Trophoblast cell (in vitro differentiated cells and primary cell): ENCODE data around the gene MOGAT1.

ENCODE experiments used
- DNase-seq, 2 donors: peaks; one replicate each; pipeline ENCODE4 v3.0.0-alpha.2; 2016
- H2AFZ ChIP-seq: 2 replicates; pipeline ENCODE4 v1.6.1; 2013; ENCODE audit warnings: low read length, moderate library complexity, mild to moderate bottlenecking; ENCODE audit not compliant: insufficient read depth, poor library complexity
- H2AK5ac ChIP-seq: 2 replicates; pipeline ENCODE4 v1.6.1; 2013; ENCODE audit warnings: mild to moderate bottlenecking, low read length
- H2BK120ac ChIP-seq: 2 replicates; pipeline ENCODE4 v1.6.1; 2013; ENCODE audit warnings: low read length, mild to moderate bottlenecking, moderate library complexity; ENCODE audit not compliant: insufficient read depth, poor library complexity
- H2BK12ac ChIP-seq: 2 replicates; pipeline ENCODE4 v1.6.1; 2013; ENCODE audit warnings: mild to moderate bottlenecking, low read length, moderate library complexity
- H2BK5ac ChIP-seq: 2 replicates; pipeline ENCODE4 v1.6.1; 2013; ENCODE audit warnings: low read length, low read depth, moderate library complexity, mild to moderate bottlenecking; ENCODE audit not compliant: poor library complexity
- H3K14ac ChIP-seq: 2 replicates; pipeline ENCODE4 v1.6.1; 2013; ENCODE audit warnings: mild to moderate bottlenecking, low read length
- H3K18ac ChIP-seq: 2 replicates; pipeline ENCODE4 v1.6.1; 2013; ENCODE audit warnings: mild to moderate bottlenecking, low read length
- H3K23ac ChIP-seq: 2 replicates; pipeline ENCODE4 v1.6.1; 2013; ENCODE audit warnings: low read length
- H3K27ac ChIP-seq: 2 replicates; pipeline ENCODE4 v1.5.1; 2013; ENCODE audit warnings: low read depth, mild to moderate bottlenecking, inconsistent platforms, low read length, moderate library complexity
- H3K27me3 ChIP-seq: 2 replicates; pipeline ENCODE4 v1.6.1; 2013; ENCODE audit warnings: inconsistent platforms, mild to moderate bottlenecking, low read length, moderate library complexity; ENCODE audit not compliant: insufficient read depth
- H3K36me3 ChIP-seq, 2 experiments: 1 replicate in 1 of 2; 2 replicates in 1 of 2; pipeline ENCODE4 v1.6.1; 2013; ENCODE audit warnings: low read length in 2 of 2, mild to moderate bottlenecking in 2 of 2, moderate library complexity in 1 of 2; ENCODE audit not compliant: insufficient read depth in 2 of 2, control insufficient read depth in 1 of 2
- H3K4ac ChIP-seq: 2 replicates; pipeline ENCODE4 v1.6.1; 2013; ENCODE audit warnings: low read depth, mild to moderate bottlenecking, low read length, moderate library complexity
- H3K4me1 ChIP-seq, 2 experiments: 1 replicate in 1 of 2; 2 replicates in 1 of 2; pipeline ENCODE4 v1.6.1; 2013; ENCODE audit warnings: low read length in 2 of 2, mild to moderate bottlenecking in 2 of 2, moderate library complexity in 1 of 2; ENCODE audit not compliant: insufficient read depth in 2 of 2, control insufficient read depth in 1 of 2
- H3K4me2 ChIP-seq: 2 replicates; pipeline ENCODE4 v1.6.1; 2013; ENCODE audit warnings: inconsistent platforms, mild to moderate bottlenecking, low read length, moderate library complexity
- H3K4me3 ChIP-seq: 2 replicates; pipeline ENCODE4 v1.5.1; 2013; ENCODE audit warnings: mild to moderate bottlenecking, low read depth, low read length, inconsistent platforms
- H3K79me1 ChIP-seq: one replicate; pipeline ENCODE4 v1.6.1; 2013; ENCODE audit warnings: low read length
- H3K79me2 ChIP-seq: 2 replicates; pipeline ENCODE4 v1.6.1; 2013; ENCODE audit warnings: low read length, mild to moderate bottlenecking; ENCODE audit not compliant: control insufficient read depth, insufficient read depth, poor library complexity
- H3K9ac ChIP-seq: 2 replicates; pipeline ENCODE4 v1.6.1; 2013; ENCODE audit warnings: mild to moderate bottlenecking, low read length
- H3K9me3 ChIP-seq: 2 replicates; pipeline ENCODE4 v1.6.1; 2013; ENCODE audit warnings: low read depth, mild to moderate bottlenecking, control low read depth, inconsistent platforms, low read length; ENCODE audit not compliant: insufficient read depth
- H4K12ac ChIP-seq: 2 replicates; pipeline ENCODE4 v1.6.1; 2013; ENCODE audit warnings: low read depth, mild to moderate bottlenecking, low read length, moderate library complexity
- H4K8ac ChIP-seq: 2 replicates; pipeline ENCODE4 v1.6.1; 2013; ENCODE audit warnings: low read depth, mild to moderate bottlenecking, low read length, moderate library complexity
- H4K91ac ChIP-seq: one replicate; pipeline ENCODE4 v1.6.1; 2013; ENCODE audit warnings: low read depth, mild to moderate bottlenecking, low read length, moderate library complexity
- WGBS: extraction: QIAGEN DNeasy Blood & Tissue Kit; methylation state at CpG from one replicate; pipeline ENCODE4 v1.1.7; 2013; ENCODE audit warnings: missing lambda C conversion rate; ENCODE audit not compliant: insufficient read length, insufficient coverage; ENCODE audit errors: extremely low coverage; 5-methylcytosine and 5-hydroxymethylcytosine counted together

MOGAT1 gene

GRCh38 chr2:222701233-222701632, 29.8 kb downstream of the MOGAT1 start:
- Histone ChIP-seq H3K4me2 (no peak overlapping the region), H3K9ac (no peak overlapping the region), H2BK12ac (no peak overlapping the region), H3K36me3 (no peaks in the 10 kb centered on the region), H2BK5ac (no peak overlapping the region), H3K79me2 (no peaks in the 10 kb centered on the region), H3K27ac (no peak overlapping the region), H2BK120ac (no peak overlapping the region), H3K9me3 (no peaks in the 10 kb centered on the region), H3K4me1 (no peaks in the 10 kb centered on the region), H3K79me1 (no peaks in the 10 kb centered on the region), H3K23ac (no peak overlapping the region), H3K18ac (no peak overlapping the region), H3K27me3 (no peaks in the 10 kb centered on the region), H2AFZ (no peak overlapping the region), H4K8ac (no peak overlapping the region), H3K4ac (no peak overlapping the region), H3K14ac (no peak overlapping the region), H4K91ac (no peak overlapping the region), H3K4me3 (no peak overlapping the region), H4K12ac (no peak overlapping the region), H2AK5ac (no peak overlapping the region)
- DNase-seq: no peak
- 100% methylated on average over 1 of the region's 1 CpG for WGBS

GRCh38 chr2:222701721-222702131, 30.3 kb downstream of the MOGAT1 start:
- Histone ChIP-seq H2BK5ac (no peak overlapping the region), H2BK120ac (no peak overlapping the region), H3K9me3 (no peaks in the 10 kb centered on the region), H2AFZ (no peak overlapping the region), H3K27me3 (no peaks in the 10 kb centered on the region), H4K91ac (no peak overlapping the region), H3K18ac (no peak overlapping the region), H2AK5ac (no peak overlapping the region), H3K4me2 (no peak overlapping the region), H4K12ac (no peak overlapping the region), H3K4me1 (no peaks in the 10 kb centered on the region), H3K79me2 (no peaks in the 10 kb centered on the region), H3K4me3 (no peak overlapping the region), H3K4ac (no peak overlapping the region), H3K79me1 (no peaks in the 10 kb centered on the region), H3K23ac (no peak overlapping the region), H3K27ac (no peak overlapping the region), H3K9ac (no peak overlapping the region), H3K36me3 (no peaks in the 10 kb centered on the region), H4K8ac (no peak overlapping the region), H3K14ac (no peak overlapping the region), H2BK12ac (no peak overlapping the region)
- DNase-seq: no peak
- WGBS: no CpG with 5 or more reads among the region's 5 CpGs

- Histone ChIP-seq H2BK5ac (no peak overlapping the region), H3K79me1 (no peaks in the 10 kb centered on the region), H3K14ac (no peak overlapping the region), H3K79me2 (no peaks in the 10 kb centered on the region), H3K4me3 (no peak overlapping the region), H4K12ac (no peak overlapping the region), H2BK12ac (no peak overlapping the region), H2BK120ac (no peak overlapping the region), H3K9me3 (no peaks in the 10 kb centered on the region), H3K4me2 (no peak overlapping the region), H3K27me3 (no peaks in the 10 kb centered on the region), H3K36me3 (no peaks in the 10 kb centered on the region), H4K91ac (no peak overlapping the region), H4K8ac (no peak overlapping the region), H3K18ac (no peak overlapping the region), H3K23ac (no peak overlapping the region), H2AK5ac (no peak overlapping the region), H3K4ac (no peak overlapping the region), H3K9ac (no peak overlapping the region), H2AFZ (no peak overlapping the region), H3K27ac (no peak overlapping the region), H3K4me1 (peaks cover 4% of the 10 kb centered on the region in 2 experiments)
- no CpG with 5 or more reads among the region's 2 CpGs for WGBS
- no peak for DNase-seq
These were observed 31.6 kb downstream of the MOGAT1 start for GRCh38 chr2:222703091-222703490.

- H2AK5ac ChIP-seq: no peak overlapping the region
- no peak overlapping the region for H3K14ac ChIP-seq
- no peak overlapping the region for H4K12ac ChIP-seq
- no peak overlapping the region for H2BK12ac ChIP-seq
- no peaks in the 10 kb centered on the region for H3K79me2 ChIP-seq
- no peaks in the 10 kb centered on the region for H3K36me3 ChIP-seq
- H3K27me3 ChIP-seq: no peaks in the 10 kb centered on the region
- H3K4me1 ChIP-seq: peaks cover 4% of the 10 kb centered on the region in 2 experiments
- no peak overlapping the region for H3K4me2 ChIP-seq
- no peak overlapping the region for H4K91ac ChIP-seq
- no peak overlapping the region for H4K8ac ChIP-seq
- no peak overlapping the region for H2BK5ac ChIP-seq
- H3K4me3 ChIP-seq: no peak overlapping the region
- no peak overlapping the region for H3K9ac ChIP-seq
- no peaks in the 10 kb centered on the region for H3K9me3 ChIP-seq
- H2BK120ac ChIP-seq: no peak overlapping the region
- no peak overlapping the region for H3K18ac ChIP-seq
- DNase-seq: no peak
- WGBS: no CpG with 5 or more reads among the region's 3 CpGs
- no peak overlapping the region for H3K4ac ChIP-seq
- no peak overlapping the region for H3K23ac ChIP-seq
- H3K27ac ChIP-seq: no peak overlapping the region
- no peaks in the 10 kb centered on the region for H3K79me1 ChIP-seq
- no peak overlapping the region for H2AFZ ChIP-seq
These were observed 32.4 kb downstream of the MOGAT1 start for GRCh38 chr2:222703886-222704285.
